ENCODE measurements around the gene PPARD. TPM values are rescaled to one million over a fixed set of nuclear protein-coding genes. Genes with fewer than 3 reads are reported as not detected.

Gene PPARD
- total RNA-seq, 1 donor from 2014 or later, result 20.8 TPM

DNA sequence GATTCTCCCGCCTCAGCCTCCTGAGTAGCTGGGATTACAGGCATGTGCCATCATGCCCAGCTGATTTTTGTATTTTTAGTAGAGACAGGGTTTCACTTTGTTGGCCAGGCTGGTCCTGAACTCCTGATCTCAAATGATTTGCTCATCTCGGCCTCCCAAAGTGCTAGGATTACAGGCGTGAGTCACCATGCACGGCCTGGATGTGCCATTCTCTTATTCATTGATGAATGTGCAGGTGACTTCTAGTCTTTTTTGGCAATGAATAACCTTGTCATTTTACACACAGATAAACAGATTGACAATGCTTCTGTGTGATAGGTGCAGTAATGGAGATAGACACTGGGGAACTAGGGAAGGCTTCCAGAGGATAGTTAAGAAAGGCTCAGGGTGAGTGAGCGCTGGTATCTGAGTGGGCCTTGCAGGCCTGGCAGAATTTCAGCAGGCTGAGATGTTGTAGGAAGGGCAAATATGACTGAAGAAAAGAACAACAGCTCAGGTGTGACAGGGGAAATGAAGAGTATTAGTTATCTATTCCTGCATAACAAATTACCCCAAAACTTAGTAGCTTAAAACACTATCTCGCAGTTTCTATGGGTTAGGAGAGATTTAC is 23.3 kb downstream of the PPARD start:
- Mint-ChIP-seq H3K36me3 (peaks cover 3% of the 10 kb centered on the region), H3K4me1 (peaks cover 50% of the 10 kb centered on the region), H3K4me3 (no peak overlapping the region), H3K9me3 (no peaks in the 10 kb centered on the region), H3K27ac (no peak overlapping the region), H3K27me3 (ENCODE audit: low read depth) (no peaks in the 10 kb centered on the region)
- DNase-seq (ENCODE audit: low spot score in 2 of 2, unreplicated experiment in 2 of 2), result no peak
- TF ChIP-seq, protein P1, sequence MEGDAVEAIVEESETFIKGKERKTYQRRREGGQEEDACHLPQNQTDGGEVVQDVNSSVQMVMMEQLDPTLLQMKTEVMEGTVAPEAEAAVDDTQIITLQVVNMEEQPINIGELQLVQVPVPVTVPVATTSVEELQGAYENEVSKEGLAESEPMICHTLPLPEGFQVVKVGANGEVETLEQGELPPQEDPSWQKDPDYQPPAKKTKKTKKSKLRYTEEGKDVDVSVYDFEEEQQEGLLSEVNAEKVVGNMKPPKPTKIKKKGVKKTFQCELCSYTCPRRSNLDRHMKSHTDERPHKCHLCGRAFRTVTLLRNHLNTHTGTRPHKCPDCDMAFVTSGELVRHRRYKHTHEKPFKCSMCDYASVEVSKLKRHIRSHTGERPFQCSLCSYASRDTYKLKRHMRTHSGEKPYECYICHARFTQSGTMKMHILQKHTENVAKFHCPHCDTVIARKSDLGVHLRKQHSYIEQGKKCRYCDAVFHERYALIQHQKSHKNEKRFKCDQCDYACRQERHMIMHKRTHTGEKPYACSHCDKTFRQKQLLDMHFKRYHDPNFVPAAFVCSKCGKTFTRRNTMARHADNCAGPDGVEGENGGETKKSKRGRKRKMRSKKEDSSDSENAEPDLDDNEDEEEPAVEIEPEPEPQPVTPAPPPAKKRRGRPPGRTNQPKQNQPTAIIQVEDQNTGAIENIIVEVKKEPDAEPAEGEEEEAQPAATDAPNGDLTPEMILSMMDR (IDR thresholded peaks at IDR 0.05; ENCODE audit: unreplicated experiment), result no peak

DNA sequence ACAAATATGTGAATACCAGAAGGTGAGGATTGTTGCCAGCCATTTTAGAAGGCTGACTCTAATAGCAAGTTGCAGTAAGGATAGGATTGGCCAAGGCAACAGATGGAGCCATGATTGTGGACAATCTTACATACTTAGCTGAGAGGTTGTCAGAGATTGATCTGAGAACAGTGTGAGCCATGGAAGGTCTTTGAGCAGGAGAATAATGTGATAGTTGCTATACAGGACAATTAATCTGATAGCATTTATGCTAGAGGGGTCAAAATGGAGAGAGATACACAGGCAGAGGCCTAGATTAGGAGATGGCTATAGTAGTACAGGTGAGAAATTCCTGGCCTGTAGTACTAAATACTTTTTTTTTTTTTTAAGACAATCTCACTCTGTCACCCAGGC is 23.8 kb downstream of the PPARD start:
- no peak overlapping the region for H3K4me3 Mint-ChIP-seq
- DNase-seq (ENCODE audit: low spot score in 2 of 2, unreplicated experiment in 2 of 2), result no peak
- no peaks in the 10 kb centered on the region for H3K9me3 Mint-ChIP-seq
- H3K4me1 Mint-ChIP-seq, result peaks cover 50% of the 10 kb centered on the region
- no peak overlapping the region for H3K27ac Mint-ChIP-seq
- H3K27me3 Mint-ChIP-seq (ENCODE audit: low read depth), result no peaks in the 10 kb centered on the region
- TF ChIP-seq, protein P1 (IDR thresholded peaks at IDR 0.05; ENCODE audit: unreplicated experiment), result no peak
- H3K36me3 Mint-ChIP-seq, result peaks cover 3% of the 10 kb centered on the region

DNA sequence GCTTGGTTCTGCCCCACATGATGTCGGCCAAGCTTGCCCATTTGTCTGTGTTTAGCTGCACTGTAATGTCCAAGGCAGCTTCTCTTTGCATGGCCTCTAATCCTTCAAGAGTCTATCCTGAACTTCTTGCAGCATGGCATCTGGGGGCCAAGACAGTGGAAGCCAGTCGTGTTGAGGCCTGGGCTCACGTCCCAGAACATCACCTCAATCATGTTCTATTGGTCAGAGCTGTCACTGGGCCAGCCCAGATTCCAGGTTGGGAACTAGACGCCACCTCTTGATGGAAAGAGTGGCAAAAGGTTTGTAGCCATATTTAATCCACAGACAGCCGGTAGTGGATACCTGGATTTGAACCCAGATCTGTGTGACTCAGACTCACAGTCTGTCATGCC is 25.3 kb downstream of the PPARD start:
- Mint-ChIP-seq H3K4me3 (no peak overlapping the region), H3K36me3 (peaks cover 3% of the 10 kb centered on the region), H3K9me3 (no peaks in the 10 kb centered on the region), H3K4me1 (peaks cover 45% of the 10 kb centered on the region), H3K27ac (no peak overlapping the region), H3K27me3 (ENCODE audit: low read depth) (no peaks in the 10 kb centered on the region)
- TF ChIP-seq, protein P1 (IDR thresholded peaks at IDR 0.05; ENCODE audit: unreplicated experiment), result no peak
- no peak for DNase-seq (ENCODE audit: low spot score in 2 of 2, unreplicated experiment in 2 of 2)

DNA sequence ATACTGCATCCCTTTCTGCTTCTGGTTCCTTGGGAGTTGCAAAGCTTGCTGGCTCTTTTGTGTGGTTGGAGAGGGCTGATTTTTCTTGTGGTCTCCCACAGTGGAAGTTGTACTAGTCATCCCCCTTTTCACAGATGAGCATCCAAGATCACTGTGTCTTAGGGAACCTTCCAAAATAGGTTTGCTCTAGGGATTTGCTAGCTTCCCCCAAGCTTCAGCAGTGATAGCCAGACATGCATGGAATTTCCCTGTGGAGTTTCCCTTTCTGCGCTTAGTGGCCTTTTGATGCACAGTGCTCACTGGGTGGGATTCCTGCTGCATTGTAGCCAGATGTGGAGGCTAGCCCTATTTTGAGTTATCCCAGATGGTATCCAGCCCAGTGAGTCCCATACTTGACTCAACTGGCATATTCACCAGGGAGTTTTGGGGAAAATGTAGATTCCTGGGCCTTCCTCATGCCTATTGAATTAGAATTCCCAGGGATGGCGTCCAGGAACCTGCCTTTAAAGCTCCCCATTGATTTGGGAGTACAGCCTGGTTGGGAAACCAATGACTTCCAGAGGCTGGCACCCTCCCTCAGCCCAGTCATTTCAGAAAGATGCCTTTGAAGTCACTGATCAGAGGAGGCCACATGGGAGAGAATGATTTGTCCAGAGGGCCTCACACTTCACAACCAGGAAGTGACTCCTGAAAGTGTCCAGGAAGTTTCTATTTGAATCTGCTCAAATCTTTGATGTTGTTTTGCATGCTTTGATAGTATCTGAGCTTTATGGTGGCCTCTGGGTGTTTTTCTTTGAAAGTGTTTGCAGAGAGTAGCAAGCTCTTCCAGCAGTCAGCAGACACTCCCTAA is 25.9 kb downstream of the PPARD start:
- Mint-ChIP-seq H3K4me3 (no peak overlapping the region), H3K9me3 (no peaks in the 10 kb centered on the region), H3K27ac (peak overlapping the region; percentile 91), H3K27me3 (ENCODE audit: low read depth) (no peaks in the 10 kb centered on the region), H3K36me3 (peaks cover 3% of the 10 kb centered on the region), H3K4me1 (peaks cover 38% of the 10 kb centered on the region)
- no peak for DNase-seq (ENCODE audit: low spot score in 2 of 2, unreplicated experiment in 2 of 2)
- TF ChIP-seq, protein P1 (IDR thresholded peaks at IDR 0.05; ENCODE audit: unreplicated experiment), result no peak

DNA sequence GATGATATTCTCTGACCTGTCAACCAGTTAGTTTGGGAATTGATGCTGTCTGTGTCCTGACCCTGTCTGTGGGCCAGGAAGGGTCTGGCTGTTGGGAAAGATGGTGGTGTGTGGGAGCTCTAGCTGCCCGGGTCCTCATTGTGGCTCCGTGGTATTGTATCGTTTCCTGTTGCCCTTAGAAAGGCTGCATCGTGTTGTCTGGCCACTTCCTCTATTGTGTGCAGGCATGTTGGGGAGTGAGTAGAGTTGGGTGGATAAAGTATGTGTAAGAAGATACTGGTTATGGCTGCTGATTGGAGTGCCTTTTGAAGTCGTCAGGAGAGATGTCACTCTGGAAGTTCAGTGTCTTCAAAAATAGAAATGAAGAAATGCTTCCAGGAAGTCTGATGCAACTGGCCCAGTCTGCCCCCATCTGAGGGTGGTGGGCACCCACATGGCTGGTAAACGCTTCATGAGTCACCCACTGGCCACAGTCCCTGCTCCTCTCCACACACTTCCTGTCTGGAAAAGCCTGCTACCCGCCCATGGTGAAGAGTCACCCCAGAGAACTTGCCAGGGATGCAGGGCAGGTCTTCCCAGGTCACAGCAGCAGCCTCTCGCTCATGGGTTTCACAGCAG is 27.9 kb downstream of the PPARD start:
- peaks cover 35% of the 10 kb centered on the region for H3K4me1 Mint-ChIP-seq
- no peak for DNase-seq (ENCODE audit: low spot score in 2 of 2, unreplicated experiment in 2 of 2)

More for the DNA sequence above, 27.9 kb downstream of the PPARD start:
- H3K27ac Mint-ChIP-seq, result no peak overlapping the region
- TF ChIP-seq, protein P1 (IDR thresholded peaks at IDR 0.05; ENCODE audit: unreplicated experiment), result no peak
- peaks cover 3% of the 10 kb centered on the region for H3K36me3 Mint-ChIP-seq
- no peak overlapping the region for H3K4me3 Mint-ChIP-seq
- H3K9me3 Mint-ChIP-seq, result no peaks in the 10 kb centered on the region
- no peaks in the 10 kb centered on the region for H3K27me3 Mint-ChIP-seq (ENCODE audit: low read depth)

Data from mesothelial cell of epicardium (in vitro differentiated cells).